HG02885 (cell line): ENCODE data around the gene C12orf60.
"Not testable (repeated sequence)": the region's sequence is repeated elsewhere in the genome, so short reads cannot be mapped to it uniquely, and the experiment has no call there.

Experiments used
- ATAC-seq: cut with Tn5 transposase; IDR thresholded peaks from one replicate; pipeline ENCODE4 v1.9.1; 2021; ENCODE audit warnings: mild to moderate bottlenecking; ENCODE audit not compliant: unreplicated experiment, poor library complexity

The C12orf60 gene, protein sequence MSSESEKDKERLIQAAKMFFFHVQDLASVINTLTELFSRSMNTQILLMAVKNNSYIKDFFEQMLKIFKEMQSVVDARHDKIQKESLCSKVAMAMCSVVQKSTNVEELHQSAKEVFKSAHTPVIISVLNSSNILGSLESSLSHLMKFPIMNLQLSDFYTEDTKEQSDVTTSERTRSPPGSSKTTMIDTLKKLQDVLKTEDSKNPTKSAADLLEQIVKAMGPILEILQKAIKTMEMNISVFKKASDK

DNA sequence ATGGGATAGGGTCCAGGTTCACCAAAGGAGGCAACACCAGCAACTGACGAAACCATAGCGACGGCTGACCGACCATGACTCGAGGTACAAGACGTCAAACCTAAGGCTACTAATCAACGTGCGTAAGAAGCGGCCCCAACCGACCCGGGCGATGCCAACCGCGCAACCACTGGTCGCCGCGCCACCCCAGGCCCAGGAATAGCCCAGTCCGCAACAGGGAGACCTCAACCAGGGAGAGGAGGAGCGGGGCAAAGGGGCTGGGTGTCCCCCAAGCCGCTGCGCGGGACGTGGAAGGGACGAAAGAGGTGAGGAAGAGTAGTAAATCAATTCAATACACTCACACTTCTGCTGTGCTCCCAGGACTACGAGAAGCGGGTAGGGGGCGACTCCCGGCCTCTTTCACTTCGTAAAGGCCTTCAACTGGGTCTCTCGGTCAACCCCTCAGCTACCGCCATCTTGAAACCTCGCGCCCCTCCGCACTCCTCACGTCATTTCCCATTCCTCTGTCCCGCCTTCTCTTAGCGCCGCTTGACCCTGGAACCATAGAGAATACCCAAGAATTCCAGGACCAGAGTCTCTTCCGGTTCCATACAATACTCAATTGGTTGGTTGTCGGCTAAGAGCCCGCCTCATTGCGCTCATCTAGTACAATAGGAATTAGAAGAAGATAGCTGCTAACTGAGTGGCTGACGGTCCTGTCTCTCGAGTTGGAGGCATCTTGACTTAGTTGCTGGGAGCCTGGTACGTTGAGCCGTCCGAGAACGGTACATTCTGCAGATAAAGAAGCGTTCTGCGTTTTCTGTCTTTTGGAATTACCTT is at the start of gene C12orf60, which contains the start of gene WBP11:
Gene C12orf60, plus strand, starts transcription at position 660 of the 819 bp plus-strand sequence. CDS start 19,266 bp downstream, outside the sequence.
Gene WBP11, minus strand, starts transcription at position 468 of the 819 bp plus-strand sequence. CDS start 2,095 bp downstream, outside the sequence.
- peak; percentile 99 for ATAC-seq

DNA sequence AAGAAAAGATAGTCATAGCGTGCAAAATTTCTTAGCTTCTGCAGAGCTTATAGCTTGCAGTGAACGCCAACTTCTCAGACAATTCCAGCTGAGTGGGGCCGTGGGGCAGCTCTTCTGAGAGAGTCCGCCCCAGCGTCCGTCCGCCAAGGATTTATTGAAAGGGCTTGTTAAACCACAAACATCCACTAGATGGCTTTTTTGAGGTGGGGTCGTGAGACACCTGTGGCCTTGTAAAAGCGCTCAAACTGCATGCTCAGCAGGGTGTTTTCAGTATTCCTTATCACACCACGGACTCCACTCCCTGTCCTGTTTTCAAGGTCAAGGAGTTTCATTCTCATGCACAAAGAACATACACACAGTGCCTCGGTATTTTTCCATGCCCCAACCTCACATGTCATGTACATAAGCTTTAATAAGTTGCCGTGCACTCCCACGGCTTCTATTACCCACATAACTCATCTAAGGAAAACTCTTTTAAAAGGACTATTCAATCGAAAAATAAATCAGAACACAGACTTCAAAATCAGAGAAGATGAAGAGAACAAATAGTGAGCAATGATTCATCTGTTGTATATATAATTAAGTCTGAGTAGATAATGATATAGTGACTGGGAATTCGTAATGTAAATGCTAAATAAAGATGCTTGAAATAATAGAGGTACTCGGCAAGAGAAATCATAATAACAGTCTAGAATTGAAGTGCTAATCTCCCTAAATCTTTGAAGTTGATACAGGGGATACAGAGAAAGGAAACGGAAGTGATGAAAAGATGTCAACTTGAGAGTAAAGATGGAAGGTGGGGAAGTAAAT is 46.9 kb upstream of the C12orf60 start:
- ATAC-seq, result no peak

DNA sequence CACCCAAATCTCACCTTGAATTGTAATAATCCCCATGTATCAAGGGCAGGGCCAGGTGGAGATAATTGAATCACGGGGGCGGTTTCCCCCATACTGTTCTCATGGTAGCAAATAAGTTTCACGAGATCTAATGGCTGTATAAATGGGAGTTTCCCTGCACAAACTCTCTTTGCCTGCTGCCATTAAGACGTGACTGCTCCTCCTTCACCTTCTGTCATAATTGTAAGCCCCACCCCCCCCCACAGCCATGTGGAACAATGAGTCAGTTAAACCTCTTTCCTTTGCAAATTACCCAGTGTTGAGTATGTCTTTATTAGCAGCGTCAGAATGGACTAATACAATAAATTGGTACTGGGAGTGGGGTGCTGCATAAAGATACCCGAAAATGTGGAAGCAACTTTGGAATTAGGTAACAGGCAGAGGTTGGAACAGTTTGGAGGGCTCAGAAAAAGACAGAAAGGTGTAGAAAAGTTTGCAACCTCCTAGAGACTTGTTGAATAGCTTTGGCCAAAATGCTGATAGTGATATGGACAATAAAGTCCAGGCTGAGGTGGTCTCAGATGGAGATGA is 43.7 kb upstream of the C12orf60 start:
- not testable (repeated sequence) for ATAC-seq

DNA sequence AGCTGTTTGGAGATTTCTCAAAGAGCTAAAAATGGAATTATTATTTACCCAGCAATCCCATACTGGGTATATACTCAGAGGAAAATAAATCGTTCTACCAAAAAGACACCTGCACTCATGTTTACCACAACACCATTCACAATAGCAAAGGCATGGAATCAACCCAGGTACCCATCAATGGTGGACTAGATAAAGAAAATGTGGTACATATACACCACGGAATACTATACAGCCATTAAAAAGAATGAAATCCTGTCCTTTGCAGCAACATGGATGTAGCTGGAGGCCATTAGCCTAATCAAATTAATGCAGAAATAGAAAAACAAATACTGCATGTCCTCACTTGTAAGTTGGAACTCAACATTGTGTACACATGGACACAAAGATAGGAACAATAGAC is 38.1 kb upstream of the C12orf60 start:
- no peak for ATAC-seq

DNA sequence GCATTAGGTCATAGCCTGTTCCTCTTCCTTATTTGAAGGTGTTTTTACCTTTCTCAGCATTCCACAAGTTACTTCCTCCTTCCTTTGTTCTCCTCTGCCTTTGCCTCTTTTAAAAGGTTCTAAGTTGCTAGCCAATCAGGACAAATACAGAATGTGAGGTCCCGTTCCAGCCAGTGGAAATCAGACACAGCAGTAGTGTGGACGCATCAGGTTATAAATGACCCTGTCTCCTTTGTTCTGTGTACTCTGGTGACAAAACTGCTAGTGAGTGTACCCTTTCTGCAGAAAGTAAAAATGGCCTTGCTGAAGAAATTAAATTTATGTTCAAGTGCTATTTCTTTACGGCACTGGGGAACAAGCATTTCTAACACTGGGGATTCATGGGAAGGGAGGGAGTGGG is 37.5 kb upstream of the C12orf60 start:
- not testable (repeated sequence) for ATAC-seq

DNA sequence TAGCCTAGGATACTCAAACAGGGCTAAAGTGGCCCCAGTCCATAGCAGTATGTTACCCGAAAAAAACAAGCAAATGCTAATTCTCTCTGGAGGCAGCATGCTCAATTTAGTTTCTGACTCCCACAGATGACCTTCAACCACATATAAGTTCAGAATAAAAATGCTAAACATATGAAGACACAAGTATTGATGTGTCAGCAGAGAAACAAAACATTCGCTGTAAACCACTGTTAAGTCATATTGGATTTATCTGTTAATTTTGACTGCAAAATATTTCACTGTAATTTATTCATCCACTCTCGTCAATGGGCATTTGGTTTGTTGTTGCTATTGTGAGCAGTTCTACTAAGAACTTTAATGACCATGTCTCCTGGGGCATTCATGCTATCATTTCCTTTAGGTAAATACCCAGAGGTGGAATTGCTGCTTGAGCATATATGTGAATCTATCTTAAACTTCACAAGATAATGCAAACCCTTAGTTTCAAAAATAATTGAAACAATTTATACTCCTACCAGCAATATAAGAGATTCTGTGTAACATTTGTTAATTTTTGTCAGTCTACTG is 36.7 kb upstream of the C12orf60 start:
- no peak for ATAC-seq

DNA sequence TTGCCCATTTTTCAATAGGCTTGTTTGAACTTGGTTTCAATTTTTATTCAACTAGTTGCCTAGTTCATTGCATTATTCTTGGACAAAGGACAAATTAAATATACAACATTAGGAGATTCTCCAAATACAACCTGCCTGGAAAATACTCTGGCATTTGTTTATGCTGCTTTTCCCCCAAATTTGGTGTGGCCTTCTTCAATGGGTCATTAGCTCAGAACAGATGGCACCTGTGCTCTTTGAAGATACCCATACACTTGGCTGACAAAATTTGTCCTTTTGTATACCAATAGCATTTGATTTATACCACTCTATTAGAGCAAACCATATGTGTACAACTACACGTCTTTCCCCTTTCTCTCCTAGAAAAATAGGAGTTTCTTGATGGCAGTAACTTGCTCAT is 35.9 kb upstream of the C12orf60 start:
- no peak for ATAC-seq

DNA sequence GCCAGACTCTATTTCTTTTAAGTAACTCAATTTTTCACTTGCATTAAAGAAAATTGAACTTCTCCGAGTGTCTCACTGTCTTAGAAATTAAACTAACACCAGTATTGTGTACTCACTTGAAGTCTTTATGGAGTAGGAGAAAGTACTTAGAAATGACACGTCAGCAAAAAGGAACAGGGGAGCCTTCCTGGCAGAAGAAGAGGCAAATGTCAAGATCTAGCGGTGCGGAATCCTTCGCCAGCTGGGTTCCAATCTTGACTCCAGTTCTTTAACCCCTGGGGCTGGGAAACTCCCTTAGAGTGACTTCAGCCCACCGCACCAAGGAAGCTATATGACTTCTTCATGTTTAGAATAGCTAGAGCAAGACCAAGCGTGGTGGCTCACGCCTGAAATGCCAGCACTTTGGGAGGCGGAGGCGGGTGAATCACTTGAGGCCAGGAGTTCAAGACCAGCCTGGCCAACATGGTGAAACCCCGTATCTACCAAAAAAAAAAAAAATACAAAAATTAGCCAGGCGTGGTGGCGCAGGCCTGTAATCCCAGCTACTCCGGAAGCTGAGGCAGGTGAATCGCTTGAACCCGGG is 34.6 kb upstream of the C12orf60 start:
- ATAC-seq, result no peak

DNA sequence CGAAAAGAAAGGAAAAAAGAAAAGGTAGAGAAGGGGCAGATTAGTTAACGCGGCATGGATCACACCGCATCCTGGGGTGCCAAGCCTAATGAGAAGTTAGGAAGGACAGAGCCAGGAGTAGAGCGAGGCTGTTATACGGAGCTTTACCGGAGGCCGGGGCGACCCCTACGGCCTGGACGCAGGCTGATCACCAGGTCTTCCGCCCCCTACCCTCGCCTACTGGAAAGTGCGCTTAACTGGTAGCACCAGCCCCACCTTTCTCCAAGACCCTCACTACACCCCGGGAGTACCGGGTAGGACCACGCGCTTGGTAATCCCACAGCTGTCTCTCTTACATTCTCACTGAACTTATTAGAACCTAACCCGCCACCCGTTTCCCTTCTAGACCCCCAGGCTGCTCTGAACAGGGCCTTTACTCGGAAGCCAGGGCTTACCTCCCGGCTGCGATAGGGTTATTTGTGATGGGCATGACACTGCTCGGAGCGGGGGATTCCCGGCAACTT is 34.0 kb upstream of the C12orf60 start:
- no peak for ATAC-seq

DNA sequence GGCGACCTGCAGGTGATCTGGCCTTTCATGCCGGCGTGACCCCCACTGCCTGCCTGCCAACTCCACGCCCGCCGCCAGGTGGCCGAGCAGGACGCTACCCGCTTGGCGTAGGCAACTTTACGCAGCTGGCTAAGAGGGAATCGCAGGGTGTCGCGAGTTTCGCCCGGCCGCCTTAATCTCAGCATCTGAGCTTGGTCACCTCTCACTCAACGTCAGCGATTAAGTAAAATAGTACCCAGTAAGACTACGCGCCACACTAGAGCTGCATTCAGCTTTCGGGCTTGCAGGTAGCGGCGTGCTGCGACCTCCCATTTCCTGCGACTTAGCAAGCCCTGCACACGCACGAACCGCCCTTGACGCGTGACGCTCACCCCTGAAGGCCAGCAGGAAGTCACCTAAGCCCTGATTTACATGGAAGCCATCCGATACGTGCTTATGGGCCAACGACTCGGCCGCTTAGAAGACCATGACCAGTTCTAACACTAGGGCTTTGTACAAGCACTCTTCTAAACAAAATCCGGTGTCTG is 33.4 kb upstream of the C12orf60 start:
- peak; percentile 41 for ATAC-seq

DNA sequence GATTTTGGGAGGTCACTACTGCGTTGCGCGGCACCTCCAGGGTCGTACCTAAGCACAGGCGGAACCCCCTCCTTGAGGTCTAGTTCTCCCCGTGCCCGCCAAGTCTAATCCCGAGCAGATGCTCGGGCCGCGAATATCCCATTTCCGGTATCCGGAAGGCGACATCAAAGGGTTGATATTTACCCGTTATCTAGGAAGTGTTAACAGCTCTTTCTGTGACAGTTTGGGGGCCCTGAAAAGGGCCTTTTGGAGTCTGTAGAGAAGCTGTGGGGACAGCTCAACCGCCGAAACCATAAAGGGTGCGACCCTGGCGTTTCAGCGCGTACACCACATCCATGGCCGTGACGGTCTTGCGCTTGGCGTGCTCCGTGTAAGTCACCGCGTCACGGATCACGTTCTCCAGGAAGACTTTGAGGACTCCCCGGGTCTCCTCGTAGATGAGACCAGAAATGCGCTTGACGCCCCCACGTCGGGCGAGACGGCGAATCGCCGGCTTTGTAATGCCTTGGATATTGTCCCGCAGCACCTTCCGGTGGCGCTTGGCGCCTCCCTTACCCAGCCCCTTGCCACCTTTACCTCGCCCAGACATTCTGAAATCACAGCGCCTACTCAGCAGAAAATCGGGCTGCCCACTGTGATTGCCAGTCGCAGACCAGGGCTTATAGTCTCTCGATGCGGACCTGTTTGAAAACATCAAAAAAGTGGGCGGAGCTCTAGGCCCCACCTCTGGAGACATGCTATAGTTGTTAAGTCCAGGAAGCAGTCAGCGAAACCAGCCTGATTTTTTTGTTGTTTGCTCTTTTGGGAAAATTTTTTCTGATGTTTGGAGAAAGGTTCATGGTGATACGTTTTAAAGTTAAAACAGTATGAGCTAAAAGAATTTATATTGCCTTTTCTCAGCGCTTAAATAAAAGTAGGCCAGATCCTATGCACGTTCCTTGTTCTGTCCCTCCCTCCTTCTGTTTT is 32.7 kb upstream of the C12orf60 start:
- peak; percentile 20 for ATAC-seq

DNA sequence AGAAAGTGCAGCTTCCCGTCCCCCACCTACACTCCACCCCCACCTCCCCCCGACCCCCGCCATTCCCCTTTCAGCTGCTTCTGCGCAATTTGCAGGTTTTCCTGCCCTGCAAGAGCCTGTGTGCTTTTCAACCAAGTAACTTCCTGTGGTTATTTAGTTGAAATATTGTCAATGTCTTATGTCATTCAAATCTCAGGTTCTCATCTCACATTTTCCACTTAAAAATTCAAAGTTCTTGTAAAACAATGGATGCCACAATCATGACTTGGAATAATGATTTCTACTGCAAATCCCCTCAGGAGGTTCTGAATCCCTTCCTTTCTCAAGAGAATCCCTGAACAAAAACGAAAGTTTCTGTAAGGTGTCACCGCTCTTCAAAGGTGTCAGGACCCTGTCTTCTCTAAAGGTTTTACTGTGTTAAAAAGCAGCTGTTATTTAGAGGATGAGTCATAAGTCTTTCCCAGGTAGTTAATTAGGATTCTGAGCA is 31.8 kb upstream of the C12orf60 start:
- no peak for ATAC-seq

DNA sequence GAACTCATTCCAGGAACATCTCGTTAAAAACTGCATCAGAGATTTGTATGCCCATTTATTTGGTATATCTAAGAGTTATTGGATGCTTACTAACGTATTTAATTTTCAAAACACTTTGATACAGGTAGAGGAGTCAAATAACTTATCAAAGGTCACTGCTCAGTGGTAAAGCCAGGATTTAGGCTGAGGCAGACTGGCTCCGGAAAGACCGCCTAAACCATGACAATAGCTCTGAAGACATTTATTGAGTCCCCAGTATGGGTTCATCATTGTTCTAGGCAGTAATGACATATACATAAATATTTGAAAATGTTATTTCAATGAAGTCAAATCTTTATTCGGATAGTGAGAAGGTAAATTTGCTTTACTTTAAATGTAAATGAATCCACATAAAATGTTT is 30.5 kb upstream of the C12orf60 start:
- ATAC-seq, result no peak

DNA sequence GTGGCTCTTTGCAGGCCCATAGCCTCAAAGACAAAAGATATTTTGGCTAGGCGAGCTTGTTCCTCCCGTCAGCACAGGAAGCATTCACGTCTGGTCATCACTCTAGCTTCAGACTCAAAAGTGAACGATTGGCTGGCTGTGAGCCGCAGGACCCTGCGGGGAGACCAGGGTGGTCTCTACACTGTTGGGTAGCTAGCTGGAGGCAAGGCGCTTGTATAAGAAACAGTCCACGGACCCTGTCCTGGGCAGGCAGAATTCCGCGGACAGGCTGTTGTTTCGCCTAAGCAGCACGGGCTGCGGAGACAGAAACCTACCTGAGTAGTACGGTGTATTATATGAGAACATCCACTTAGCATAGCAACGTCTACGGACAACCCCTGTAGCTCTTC is 29.8 kb upstream of the C12orf60 start:
- peak; percentile 21 for ATAC-seq

DNA sequence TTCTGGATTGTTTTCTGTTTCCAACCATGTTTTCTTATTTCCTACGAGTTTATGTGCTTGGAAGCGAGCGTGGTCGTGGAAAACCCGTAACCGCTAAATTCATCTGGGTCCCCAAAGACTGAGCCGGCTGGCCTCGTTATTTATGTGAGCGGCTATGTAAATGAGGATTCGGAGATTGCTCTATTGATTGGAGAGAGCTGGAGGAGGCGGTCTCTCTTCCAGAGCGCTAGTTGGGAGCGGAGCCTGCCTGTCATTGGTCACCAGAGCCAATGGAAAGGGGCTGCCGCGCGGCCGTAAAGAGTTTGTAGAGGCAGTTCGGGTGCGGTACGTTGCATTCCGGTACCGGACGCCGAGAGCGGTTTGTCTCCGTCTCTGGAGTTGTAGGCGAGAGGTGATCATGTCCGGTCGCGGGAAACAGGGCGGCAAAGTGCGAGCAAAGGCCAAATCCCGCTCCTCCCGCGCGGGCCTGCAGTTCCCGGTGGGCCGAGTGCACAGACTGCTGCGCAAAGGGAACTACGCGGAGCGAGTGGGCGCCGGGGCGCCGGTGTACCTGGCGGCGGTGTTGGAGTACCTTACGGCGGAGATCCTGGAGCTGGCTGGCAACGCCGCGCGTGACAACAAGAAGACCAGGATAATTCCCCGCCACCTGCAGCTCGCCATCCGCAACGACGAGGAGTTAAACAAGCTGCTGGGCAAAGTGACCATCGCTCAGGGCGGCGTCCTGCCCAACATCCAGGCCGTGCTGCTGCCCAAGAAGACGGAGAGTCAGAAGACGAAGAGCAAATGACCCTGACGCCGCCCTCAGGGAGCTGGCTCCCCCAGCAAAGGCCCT is 29.2 kb upstream of the C12orf60 start:
- ATAC-seq, result peak; percentile 61

DNA sequence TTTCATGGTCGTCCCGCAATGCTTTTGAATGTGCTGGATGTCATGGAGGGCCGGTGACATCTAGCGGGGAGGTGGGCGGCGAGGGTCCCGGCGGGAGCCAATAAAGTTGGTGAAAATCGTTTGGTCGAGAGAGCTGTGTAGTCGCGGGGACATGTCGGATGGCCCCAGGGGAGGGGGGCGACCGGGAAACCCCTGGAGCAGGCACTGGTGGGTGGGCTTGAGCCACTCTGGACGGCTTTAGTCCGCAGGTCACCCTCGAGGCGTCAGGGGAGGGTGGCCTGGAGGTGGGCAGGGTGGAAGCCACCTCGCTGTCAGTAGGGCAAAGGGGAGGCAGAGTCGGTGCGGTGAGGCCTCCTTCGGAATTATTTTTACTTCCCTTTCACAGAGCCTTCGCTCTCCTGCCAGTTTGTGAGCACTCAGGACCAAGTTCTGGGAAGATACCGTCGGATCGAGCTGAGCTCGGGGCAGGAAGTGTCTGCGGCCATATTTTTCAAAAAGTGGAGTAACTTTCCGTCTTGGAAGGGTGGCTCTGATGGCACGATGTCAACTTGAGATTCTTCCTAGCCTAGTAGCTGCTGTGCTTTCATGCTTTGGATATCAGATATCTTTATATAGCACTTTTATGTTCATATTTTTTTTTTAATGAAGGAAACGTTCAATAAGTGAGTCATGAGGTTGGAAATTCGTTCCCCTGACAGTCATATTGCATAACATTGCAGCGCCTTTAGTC is 28.4 kb upstream of the C12orf60 start:
- ATAC-seq, result no peak

DNA sequence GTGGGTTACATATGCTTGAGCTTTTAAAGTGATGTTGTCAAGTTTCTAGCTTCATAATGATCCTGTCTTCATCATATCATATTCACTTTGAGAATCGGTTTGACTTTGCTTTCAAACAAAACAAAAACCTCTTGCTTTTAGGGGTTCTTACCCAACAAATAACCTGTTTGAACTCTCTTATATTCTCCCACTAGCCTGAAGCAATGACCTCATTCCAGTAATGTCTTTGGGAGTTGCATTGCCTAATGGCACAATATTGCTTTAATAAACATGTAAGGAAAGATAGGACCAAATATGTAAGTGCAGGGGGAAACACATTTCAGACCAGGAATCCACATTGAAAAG is 27.9 kb upstream of the C12orf60 start:
- ATAC-seq, result no peak
